ENCODE data around the gene MGRN1.
A peak's percentile ranks its signal among the peaks of the same experiment; 100 is the strongest.
"Not testable (repeated sequence)": the region's sequence is repeated elsewhere in the genome, so short reads cannot be mapped to it uniquely, and the experiment has no call there.

MGRN1 gene

GRCh38 chr16:4701791-4702465, 77.3 kb downstream of the MGRN1 start:
- no peak for DNase-seq

GRCh38 chr16:4702466-4702808, 77.8 kb downstream of the MGRN1 start:
- DNase-seq: no peak

GRCh38 chr16:4703906-4704305, 79.3 kb downstream of the MGRN1 start:
- DNase-seq: no peak

GRCh38 chr16:4704491-4704890, 79.9 kb downstream of the MGRN1 start:
- DNase-seq: no peak

GRCh38 chr16:4704913-4705312, 80.3 kb downstream of the MGRN1 start:
- DNase-seq: no peak

GRCh38 chr16:4706871-4707270, 82.2 kb downstream of the MGRN1 start:
- DNase-seq: no peak

GRCh38 chr16:4709481-4709880, 84.9 kb downstream of the MGRN1 start:
- DNase-seq: no peak

GRCh38 chr16:4713663-4714501, 89.3 kb downstream of the MGRN1 start:
- DNase-seq: no peak

GRCh38 chr16:4714996-4715395, 90.4 kb downstream of the MGRN1 start:
- DNase-seq: no peak

- DNase-seq: no peak
Measured at GRCh38 chr16:4718466-4718865, 93.8 kb downstream of the MGRN1 start.

- no peak for DNase-seq
Measured at GRCh38 chr16:4723071-4723767, 98.6 kb downstream of the MGRN1 start.

- DNase-seq: no peak
Measured at GRCh38 chr16:4724661-4725270, 100.1 kb downstream of the MGRN1 start.

- DNase-seq: no peak
Measured at GRCh38 chr16:4726616-4727015, 102.0 kb downstream of the MGRN1 start.

GRCh38 chr16:4728676-4729075, 104.0 kb downstream of the MGRN1 start:
- DNase-seq: no peak

GRCh38 chr16:4729876-4730275, 105.2 kb downstream of the MGRN1 start:
- no peak for DNase-seq

GRCh38 chr16:4733211-4733742, 108.7 kb downstream of the MGRN1 start:
- DNase-seq: no peak

- DNase-seq: no peak
Measured at GRCh38 chr16:4733747-4734062, 109.1 kb downstream of the MGRN1 start.

GRCh38 chr16:4734063-4734729, 109.6 kb downstream of the MGRN1 start, which contains the start of the genes ANKS3 and DNAAF8:
ANKS3 (minus strand) TSS chr16:4734271; CDS start chr16:4730149, 4,122 bp downstream.
DNAAF8 (plus strand) TSS chr16:4734537; CDS start chr16:4736515, 1,978 bp downstream.
- peak; percentile 81 for DNase-seq

- peak; percentile 90 for DNase-seq
Measured at GRCh38 chr16:4734730-4735535, 110.3 kb downstream of the MGRN1 start.

- no peak for DNase-seq
Measured at GRCh38 chr16:4736546-4736945, 111.9 kb downstream of the MGRN1 start.

- DNase-seq: no peak
Measured at GRCh38 chr16:4737545-4737944, 112.9 kb downstream of the MGRN1 start.

GRCh38 chr16:4738370-4738769, 113.7 kb downstream of the MGRN1 start:
- not testable (repeated sequence) for DNase-seq
